Measurements from ENCODE around the gene AGAP1.

The AGAP1 gene

DNA sequence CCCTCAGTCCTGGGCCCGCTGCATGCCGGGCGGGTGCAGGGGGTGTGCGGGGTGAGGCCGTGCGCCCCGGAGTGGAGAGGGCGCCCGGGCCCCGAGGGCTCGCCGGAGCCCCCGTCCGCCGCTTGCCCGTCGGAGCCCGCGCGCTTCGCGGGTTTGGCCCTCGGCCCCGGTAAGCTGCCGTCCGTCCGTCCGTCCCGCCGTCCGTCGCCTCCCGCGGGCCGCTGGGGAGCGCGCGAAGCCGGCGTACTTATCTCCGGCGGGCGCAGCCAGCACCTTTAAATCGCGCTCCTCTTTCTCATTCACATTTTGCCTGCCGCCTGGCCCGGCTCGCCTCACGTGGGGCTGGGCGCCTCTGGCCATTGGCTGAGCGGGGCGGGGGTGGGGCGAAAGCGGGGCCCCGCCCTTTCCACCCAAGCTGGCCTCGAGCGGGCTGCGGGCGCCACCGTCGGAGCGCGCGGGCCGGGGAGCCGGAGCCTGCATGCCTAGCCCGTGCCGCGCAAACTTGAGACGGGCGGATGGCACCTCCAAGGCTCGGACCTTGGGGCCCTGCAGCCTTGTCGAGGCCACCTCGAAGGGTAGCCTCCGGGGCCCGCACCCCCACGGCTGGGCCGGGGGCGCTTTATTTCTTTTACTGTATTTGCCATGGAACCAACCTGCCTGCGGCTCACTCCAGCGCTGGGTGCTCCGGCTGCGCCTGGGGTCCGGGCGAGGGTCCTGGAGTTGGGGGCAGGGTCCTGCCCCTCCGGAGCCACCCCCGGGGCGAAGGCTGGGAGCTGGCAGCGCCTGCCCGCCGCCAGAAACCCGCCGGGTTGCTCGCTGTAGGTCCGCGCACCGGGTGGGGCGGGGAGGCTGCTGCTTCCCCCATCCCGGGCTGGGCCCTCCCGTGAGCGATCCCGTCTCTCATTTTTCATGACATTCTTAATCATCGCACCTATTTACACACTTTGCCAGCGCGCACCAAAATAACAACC is 674.6 kb downstream of the AGAP1 start, which contains the start of gene GBX2:
GBX2 (minus strand) TSS at position 277 of the 971 bp plus-strand sequence. CDS start 415 bp downstream, outside the sequence.
- no peak for DNase-seq

DNA sequence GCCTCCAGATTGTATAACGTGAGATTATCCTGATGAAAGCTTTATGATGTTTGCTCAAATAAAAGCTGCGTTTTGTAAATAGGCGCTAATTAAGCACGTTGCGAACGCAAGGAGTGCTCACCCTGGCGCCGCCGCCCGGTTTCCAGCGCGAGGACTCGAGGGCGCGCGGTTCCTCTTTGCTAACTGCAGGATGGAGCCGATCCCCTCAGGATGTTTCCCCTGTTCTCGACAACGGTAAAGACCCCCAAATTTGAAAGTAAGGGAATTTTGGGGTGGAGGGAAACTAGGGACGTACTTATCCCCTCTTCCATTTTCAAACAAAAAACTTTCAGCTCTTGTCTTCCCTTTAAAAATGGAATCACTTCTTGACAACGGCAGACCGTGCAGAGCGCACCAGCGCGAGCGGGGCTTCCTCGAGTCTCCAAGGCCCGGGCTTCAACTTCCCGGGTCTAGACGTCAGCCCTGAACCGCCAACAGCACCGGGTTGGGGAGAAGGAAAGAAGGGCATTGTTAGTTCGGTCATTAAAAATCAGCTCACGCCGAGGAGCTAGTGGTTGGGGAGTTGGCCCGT is 675.4 kb downstream of the AGAP1 start:
- no peak for DNase-seq

DNA sequence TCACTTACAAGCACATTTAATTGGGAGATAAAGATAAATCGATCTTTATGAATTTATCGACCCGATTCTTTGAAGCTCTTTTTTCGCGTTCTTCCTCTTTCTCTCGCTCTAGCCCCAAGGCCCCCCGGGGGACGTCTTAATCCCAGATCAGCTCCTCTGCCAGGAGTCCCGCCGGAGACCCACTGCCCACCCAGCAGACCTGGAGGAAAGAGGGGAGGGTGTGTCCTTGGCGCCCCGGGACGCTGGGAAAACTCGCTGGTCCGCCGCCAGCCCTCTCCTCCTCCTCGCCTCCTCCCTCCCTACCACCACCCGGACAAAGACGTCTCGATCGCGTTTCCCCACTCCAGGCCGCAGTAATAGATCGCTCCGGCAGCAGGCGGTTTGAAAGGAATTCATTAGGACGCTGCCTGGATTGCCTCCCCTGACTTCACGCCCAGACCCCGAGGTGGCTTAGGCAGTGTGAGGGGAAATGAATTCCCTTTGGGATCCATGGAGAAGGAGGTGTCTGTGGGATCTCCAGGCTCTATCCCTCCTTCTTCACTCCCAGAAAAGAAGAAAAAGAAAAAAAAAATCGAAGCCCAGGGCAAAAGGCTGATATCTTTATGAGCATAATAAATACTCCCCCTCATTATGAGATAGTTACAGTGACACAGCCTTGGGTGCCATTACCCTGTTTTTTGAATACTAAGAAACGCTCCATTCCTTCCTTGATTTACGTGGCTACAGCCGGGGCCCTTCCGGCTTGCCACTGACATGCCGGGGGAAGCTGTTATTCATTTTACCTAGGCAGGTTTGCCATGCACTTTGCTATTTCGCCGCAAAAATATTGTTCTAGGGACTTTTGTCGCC is 676.1 kb downstream of the AGAP1 start:
- no peak for DNase-seq

DNA sequence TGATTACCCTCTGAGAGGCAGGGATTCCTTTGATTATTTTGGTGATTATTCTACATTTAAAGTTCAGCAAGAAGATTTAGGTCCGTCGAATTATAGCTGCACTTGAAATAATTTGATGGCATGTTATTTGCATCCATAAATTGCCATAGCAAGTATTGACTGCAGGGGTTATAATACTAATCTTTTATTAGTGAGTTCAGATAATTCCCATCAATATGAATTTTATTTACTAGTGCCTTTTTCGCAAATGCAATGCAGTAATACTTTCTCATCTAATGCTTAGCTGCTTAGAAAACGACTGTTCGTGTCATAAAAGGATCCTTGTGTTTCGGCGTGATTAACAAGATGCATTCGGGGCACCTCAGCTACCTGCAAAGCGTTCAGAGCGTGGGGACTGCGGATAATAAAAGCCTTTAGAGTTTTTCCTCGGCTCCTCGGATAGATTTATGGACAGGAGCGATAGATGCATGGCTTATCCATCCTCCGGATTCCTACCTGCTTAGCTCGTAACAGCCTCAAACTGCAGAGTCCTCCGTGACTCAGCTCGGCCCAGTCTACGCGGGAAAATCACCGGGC is 676.8 kb downstream of the AGAP1 start:
- DNase-seq, result no peak

DNA sequence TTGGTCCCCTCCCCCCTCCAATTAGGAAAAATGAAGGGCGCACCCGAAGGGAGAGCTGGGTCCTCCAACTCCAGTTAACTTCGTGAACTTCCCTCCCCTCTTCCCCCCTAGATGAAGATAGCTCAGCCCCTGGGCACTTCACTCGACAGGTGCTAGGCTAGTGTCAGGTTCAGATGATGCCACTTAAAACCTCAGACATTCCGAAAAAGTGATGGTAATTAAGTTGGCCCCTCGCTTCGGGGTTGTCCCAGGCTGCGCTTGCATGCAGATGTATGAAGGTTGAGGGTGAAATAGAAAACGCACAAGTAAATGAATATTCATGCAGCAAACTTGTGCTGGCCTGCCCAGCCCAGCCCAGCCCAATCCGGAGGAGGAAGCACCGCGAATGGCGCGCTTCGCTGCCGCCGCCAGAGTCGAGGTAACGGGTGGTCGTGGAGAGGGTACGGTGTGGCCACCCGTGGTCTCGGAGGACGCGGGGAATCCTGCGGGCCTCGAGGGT is 677.4 kb downstream of the AGAP1 start:
- DNase-seq, result no peak

DNA sequence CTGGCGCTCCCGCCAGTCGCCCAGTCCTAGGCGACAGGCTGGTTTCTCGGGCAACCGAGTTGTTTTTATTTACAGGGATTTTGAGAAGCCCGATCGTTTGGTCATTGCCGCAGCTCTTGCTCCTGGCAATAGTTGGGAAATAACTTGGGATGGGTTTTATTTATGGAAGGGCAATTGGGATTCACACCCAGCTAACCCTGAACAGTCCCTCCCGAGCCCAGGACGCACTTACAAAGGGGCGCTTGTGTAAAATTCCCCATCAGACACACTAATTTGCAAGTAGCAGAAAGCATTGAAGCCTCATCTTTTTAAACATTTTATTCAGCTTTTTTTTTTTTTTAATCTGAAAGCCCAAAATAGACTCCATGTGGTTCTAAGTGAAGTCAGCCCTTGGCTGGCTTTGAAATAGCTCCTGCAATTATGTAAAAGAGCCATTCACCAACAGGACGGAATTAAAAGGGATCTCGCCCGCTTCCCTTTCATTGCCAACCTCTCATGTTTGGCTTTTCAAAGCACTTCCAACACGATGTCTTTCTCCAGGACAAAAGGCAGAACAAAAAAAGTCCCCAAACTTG is 677.9 kb downstream of the AGAP1 start:
- no peak for DNase-seq

DNA sequence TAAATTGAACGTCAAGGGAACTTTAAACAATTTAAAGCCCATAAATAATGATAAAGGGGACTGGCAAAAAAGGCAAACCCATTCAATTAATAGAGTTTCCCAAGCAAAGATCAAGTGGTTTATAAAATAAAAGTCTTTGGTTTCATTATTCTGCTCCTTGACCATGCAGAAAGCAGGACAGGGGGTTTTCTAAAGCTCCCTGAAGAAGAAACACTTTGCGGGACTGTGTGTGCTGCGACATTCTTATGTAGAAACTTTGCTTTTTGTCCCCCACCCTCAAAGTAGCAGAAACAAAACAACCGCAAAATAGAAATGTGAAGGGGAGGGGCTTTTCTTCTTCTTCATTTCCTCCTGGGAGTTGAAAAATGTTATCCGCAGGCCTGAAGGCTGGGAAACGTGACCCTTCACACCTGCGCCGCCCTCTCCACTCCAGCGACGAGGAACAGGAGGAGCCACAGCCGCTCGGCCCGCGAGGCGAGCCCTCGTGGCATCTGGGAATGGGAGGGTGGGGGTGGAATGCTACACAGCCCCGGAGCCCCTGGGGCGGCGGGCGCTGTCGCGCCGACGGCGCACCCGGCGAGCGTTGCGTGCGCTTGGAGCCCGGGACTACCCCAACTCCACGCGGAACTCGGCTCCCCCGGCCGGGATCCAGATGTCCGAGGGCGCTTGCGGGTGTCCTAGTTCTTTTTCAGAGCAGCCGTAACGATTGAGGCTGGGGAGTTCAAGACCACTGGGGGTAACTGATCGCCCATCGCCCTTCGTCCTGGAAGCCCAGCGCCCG is 678.6 kb downstream of the AGAP1 start:
- DNase-seq, result no peak

DNA sequence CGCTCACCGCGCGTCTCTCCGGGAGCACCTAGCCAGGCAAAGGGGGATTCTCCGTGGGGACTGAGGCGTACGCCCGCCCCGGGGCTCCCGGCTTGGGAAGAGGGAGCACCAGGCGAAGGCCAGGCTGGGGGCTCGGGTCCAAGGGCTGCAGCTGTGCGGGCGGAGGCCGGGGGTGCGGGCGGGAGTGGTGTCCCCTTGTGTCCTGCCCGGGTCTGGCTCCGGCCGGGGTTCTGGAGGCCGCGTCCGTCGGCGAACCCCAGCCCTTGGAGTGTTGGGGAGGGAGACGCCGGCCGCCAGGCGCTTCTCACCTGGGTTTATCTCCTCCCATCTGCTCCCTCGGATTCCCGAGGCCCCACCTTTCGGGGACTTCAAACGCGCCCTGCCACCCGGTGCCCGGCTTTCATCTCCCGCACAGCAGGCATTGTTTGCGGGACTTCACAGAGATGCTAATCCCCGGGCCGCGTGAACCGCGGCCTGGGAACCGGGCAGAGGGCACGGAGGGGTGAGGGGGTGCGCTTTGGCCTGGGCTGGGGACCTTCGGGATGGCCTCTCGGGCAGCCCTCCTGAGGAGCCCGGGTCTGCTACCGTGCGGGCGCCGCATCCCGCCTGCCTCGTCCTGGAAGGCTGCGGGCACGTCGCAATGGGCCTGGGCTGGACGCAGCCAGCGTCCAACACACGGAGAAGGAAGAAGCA is 679.3 kb downstream of the AGAP1 start:
- DNase-seq, result no peak

DNA sequence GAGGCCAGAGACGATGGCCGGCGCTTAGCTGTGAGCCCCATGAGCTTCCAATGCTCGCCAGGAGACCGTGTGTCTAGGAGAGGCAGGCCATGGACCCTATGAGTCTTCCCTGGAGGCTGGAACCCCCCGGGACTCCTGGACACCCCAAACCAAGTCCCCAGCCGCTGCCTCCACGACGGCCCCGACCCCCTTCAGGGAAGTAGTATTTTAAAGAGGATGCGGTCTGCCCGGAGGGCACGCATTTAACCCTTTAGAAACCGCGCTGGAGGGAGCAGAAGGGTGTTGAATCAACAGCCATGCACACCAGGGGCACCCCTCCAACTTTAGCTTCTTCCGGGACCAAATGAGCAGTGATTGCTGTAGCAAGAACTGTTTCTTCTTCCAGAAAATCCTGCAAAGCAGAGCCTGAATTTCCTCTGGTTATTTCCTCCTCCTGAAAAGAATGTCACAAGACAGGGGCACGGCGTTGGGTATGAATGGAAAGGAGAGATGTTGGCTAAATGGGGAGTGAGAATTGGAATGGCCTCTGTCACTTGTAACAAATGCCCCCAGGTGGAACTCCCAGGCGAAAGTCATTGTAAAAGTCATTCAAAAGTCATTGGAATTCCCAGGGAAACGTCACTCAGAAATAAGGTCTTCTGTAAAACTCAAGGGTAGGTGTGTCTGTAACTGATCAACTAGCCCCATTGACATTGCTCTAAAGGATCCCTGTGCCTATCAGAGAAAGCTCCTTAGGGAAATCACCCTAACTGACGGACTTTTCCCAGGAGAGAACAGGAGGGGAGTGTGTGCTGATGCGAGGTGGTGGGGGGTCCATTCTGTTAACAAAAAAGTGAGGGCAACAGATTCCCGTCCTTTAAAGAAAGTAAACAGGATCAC is 680.1 kb downstream of the AGAP1 start:
- no peak for DNase-seq

DNA sequence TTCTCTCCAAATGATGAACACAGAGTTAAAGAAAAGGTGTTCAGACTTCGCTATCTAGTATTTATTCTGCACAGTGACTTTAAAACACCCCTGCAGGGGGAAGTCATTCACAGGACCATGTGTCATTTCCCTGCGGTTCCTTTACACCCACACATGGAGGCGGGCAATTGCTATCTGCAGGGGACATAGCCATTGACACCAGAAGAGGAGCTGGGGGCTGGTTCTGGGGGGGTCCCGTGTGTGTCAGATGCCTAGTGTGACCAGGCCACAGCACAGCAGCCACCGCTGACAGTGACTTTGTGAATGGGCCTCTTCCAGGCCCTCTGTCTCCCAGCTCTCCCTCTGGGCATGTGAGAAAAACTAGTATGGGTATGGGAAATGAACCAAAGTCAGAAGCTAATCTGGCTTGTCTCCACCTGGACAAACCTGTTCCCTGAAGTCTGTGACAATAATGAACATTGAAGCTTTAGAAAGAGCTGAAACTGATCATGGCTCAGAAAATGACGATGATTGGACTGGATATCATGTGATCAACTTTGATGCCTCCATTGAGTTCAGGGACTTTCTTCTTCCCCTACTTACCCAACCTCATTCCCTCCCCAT is 681.8 kb downstream of the AGAP1 start:
- peak; percentile 81 to 89 (median 88) for DNase-seq

DNA sequence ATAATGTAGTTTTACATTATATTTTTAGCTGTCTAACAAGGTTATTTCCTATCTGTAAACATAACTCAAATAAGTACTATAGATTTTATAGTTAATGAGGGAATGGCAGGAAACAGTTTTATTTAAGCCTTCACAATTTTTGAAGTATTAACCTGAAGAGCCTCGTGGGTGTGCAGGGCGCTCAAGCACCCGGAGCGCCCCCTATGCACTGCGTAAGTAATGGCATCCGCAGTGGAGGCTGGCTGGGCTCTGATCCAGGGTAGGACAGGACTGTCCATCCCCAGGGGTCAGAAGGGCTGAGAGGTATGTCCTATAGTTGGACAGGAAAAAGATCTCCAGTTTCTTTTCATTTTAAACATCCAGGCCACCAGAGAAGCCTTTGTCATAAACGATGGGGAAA is 682.6 kb downstream of the AGAP1 start:
- peak in 1 of 4 experiments; percentile 44 for DNase-seq

DNA sequence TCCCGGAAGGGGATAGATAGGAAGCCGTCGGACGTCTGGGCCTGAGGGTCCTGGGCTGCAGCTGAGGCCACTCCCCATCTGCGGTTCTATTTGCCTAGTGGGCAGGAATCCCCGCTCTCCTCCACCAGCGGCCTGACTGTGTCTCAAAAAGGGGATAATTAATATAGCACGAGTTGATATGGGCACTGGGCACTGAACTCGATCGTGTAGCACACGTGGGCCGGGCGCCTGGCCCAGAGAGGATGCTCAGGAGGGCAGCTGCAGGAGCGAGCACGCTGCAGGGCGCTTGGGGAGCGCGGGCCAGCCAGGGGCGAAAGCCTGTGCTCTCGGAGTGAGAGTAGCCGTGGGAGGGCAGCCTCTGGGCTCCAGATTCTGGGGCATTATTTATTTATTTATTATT is 683.1 kb downstream of the AGAP1 start:
- DNase-seq, result no peak

DNA sequence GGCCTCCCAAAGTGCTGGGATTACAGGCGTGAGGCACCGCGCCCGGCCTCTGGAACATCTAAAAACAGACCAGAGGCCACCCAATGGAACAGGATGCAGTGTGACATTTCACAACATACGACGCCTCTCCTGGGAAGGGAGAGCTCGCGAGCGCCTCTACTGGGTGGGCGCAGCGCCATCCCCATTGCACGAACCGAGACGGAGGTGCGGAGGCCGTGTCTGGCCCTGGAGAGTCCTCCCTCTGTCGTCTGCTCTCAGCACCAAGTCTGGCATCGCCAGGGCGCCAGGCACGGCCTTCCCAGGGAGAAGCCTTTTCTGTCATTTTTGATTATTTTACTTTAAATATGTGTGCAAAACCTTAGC is 683.7 kb downstream of the AGAP1 start:
- DNase-seq, result peak in 2 of 4 experiments; percentile 16 to 37

DNA sequence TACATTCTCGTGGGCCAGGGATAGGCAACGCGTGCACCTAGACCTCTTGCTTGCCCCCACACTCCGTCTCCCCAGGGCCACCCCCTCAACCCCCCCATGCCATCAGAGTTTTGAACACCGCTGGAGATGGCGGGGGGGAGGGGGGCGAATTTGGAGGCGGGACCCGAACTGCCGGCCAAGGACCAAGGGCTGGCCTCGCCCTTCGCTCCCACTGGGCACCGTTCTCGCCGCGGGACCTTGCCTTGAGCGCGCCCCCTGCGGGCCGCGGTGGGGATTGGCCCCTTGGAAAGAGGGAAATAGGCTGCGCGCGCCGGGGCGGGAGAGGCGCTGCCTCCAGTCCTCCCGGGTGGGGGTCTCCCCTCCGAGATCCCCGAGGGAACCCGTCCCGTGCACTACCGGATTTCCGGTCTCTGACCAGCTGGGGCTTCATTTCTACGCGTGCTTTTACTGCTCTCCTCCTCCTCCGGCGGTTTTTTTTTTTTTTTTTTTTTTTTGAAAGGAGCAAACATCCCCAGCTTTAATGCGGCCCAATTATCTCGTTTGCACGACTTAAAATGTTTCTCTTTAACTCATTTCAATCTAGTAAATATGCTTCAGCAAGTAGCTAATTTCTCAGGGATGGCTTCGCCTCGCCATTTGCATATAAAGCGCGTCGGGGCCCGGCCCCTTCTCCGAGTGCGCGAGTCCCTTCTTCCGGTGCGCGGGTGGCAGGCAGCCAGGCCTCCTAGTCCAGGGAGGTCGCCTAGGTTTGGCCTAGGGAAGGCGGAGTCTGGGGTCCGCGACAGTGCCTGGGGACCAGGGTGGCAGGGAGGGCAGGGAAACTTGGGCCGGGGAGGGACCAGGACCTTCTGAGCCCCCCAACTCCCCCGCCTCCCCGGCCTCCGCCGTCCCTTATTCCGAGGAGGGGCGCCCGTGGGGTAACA is 684.4 kb downstream of the AGAP1 start:
- DNase-seq, result peak; percentile 30 to 70 (median 51)

DNA sequence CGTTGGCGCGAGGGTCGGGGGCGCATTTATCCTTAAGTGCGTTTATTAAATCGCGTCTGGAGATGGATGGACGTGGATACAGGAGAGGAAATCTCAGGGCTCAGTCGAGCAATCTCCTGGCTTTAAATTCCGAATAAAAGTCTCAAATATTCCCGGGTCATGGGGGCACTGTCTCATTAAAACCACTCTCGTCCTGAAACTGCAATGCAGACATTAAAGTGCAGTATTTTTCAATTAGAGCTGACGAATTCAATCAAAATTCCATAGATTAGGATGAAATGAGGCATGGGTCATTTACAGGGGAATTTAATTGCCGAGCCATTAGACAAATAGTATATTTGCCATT is 685.0 kb downstream of the AGAP1 start:
- no peak for DNase-seq

DNA sequence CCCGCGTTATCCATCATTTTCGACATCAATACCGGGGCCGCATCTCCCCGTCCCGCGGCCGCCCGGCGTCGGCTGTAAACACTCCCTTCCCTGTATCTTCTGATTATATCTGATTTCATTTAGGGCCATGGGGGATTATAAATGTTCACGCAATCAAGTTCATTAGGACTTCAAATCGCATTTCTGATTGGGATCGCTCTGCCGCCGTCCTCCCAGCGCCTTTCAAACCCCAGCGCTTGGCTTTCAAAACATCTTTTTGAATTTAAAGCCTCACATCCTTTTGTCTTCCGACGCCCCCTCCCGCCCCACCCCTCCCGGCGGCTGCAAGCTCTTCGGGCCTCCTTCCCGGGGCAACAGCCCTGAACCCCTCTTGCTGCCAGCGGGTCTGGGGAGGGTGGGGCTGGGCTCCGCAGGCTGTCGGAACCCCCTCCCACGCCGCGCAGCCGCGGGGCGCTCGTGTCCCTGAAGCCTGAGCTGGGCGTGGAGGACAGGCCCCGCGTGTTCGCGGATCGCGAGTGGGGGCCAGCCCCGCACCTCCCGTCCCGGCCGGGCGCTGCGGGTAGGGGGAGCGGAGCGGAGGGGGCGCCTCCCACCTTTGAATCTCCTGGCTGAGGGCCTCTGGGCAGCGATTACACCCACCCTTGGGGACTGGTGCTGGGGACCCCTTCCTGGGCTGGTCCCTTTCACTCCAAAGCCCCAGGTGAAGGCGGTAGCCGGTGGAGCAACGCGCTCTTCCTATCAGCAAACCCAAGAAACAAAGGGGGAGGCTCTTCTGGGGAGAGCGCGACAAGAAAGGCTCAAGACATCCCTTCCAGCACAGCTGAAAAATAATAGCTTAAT is 685.6 kb downstream of the AGAP1 start:
- no peak for DNase-seq
